HEK293 (cell line): ENCODE results near the gene PURB.

Experiments used
- CTCF ChIA-PET: fragments of 350-600 bp; formaldehyde crosslinking; extraction: SDS; loops from one replicate; lab custom pipeline; 2021; ENCODE audit warnings: antibody characterized with exemption; lab: Yijun Ruan, JAX
- POLR2A ChIA-PET: fragments of 300-600 bp; formaldehyde crosslinking; extraction: SDS; loops from one replicate; lab custom pipeline; 2020; ENCODE audit warnings: antibody characterized with exemption, inconsistent platforms; lab: Yijun Ruan, JAX
- H3K27ac ChIP-seq: fragments of 200-500 bp; sonication (Bioruptor generic); 2 replicates; pipeline ENCODE4 v1.5.1; 2014; ENCODE audit warnings: low read depth, low read length, control low read depth, inconsistent platforms; ENCODE audit errors: extremely low read depth
- H3K36me3 ChIP-seq, 2 experiments: fragments of 200-500 bp in 1 of 2; sonication (Bioruptor generic) in 1 of 2; 1 replicate in 1 of 2; 2 replicates in 1 of 2; pipeline ENCODE4 v1.5.1; 2014 to 2017; ENCODE audit warnings: inconsistent platforms in 2 of 2, low read length in 2 of 2; ENCODE audit not compliant: control insufficient read depth in 2 of 2, insufficient read depth in 1 of 2
- H3K4me1 ChIP-seq: fragments of 200-500 bp; sonication (Bioruptor generic); 2 replicates; pipeline ENCODE4 v1.5.1; 2014; ENCODE audit warnings: mild to moderate bottlenecking, low read length, inconsistent platforms; ENCODE audit not compliant: control insufficient read depth, insufficient read depth
- H3K4me3 ChIP-seq: 2 replicates; pipeline ENCODE4 v1.5.1; 2011; ENCODE audit warnings: low read depth, mild to moderate bottlenecking, control low read depth, low read length, moderate library complexity
- H3K9me3 ChIP-seq: fragments of 200-500 bp; sonication (Bioruptor generic); 2 replicates; pipeline ENCODE4 v1.5.1; 2014; ENCODE audit warnings: low read depth, low read length, inconsistent platforms; ENCODE audit not compliant: control insufficient read depth, insufficient read depth
- BCL11A ChIP-seq: fragments of 450-650 bp; formaldehyde crosslinking; IDR thresholded peaks from 2 replicates; pipeline ENCODE4 v1.5.1; 2016; ENCODE audit warnings: low read depth, missing biosample characterization, missing genetic modification characterization
- GFI1B ChIP-seq: fragments of 450-650 bp; formaldehyde crosslinking; IDR thresholded peaks from 2 replicates; pipeline ENCODE4 v1.5.1; 2016; ENCODE audit warnings: missing biosample characterization, missing genetic modification characterization
- HOXC10 ChIP-seq: sonication (generic); formaldehyde crosslinking; IDR thresholded peaks from 2 replicates; pipeline ENCODE4 v1.8.1; 2023; ENCODE audit warnings: mild to moderate bottlenecking, missing genetic modification reagents
- KLF17 ChIP-seq: fragments of 450-650 bp; formaldehyde crosslinking; IDR thresholded peaks from 2 replicates; pipeline ENCODE4 v1.5.1; 2016; ENCODE audit warnings: missing biosample characterization, missing genetic modification characterization
- KLF9 ChIP-seq: fragments of 450-650 bp; formaldehyde crosslinking; IDR thresholded peaks from 2 replicates; pipeline ENCODE4 v1.5.1; 2016; ENCODE audit warnings: missing biosample characterization, missing genetic modification characterization, low read depth
- OVOL3 ChIP-seq: fragments of 450-650 bp; formaldehyde crosslinking; IDR thresholded peaks from 2 replicates; pipeline ENCODE4 v1.5.1; 2016; ENCODE audit warnings: missing biosample characterization, missing genetic modification characterization
- PBX3 ChIP-seq: sonication (generic); formaldehyde crosslinking; IDR thresholded peaks from 2 replicates; pipeline ENCODE4 v1.8.1; 2022; ENCODE audit warnings: mild to moderate bottlenecking, moderate library complexity, missing genetic modification reagents
- ZBTB26 ChIP-seq: fragments of 450-650 bp; formaldehyde crosslinking; optimal IDR thresholded peaks from 2 replicates; pipeline ENCODE3; 2016; ENCODE audit warnings: missing biosample characterization, mild to moderate bottlenecking, missing genetic modification characterization
- ZNF114 ChIP-seq: fragments of 450-650 bp; formaldehyde crosslinking; IDR thresholded peaks from 2 replicates; pipeline ENCODE4 v1.5.0; 2017; ENCODE audit warnings: missing biosample characterization, missing genetic modification characterization
- ZNF140 ChIP-seq: fragments of 450-650 bp; formaldehyde crosslinking; IDR thresholded peaks from 2 replicates; pipeline ENCODE4 v1.5.1; 2016; ENCODE audit warnings: missing biosample characterization, missing genetic modification characterization
- ZNF175 ChIP-seq: fragments of 450-650 bp; formaldehyde crosslinking; IDR thresholded peaks from 2 replicates; pipeline ENCODE4 v1.5.1; 2016; ENCODE audit warnings: missing biosample characterization, missing genetic modification characterization
- ZNF202 ChIP-seq: fragments of 450-650 bp; formaldehyde crosslinking; IDR thresholded peaks from 2 replicates; pipeline ENCODE4 v1.5.1; 2016; ENCODE audit warnings: missing biosample characterization, missing genetic modification characterization, borderline replicate concordance
- ZNF214 ChIP-seq: fragments of 450-650 bp; formaldehyde crosslinking; IDR thresholded peaks from 2 replicates; pipeline ENCODE4 v1.5.1; 2017; ENCODE audit warnings: missing biosample characterization, mild to moderate bottlenecking, missing genetic modification characterization, borderline replicate concordance
- ZNF280C ChIP-seq: fragments of 450-650 bp; formaldehyde crosslinking; IDR thresholded peaks from 2 replicates; pipeline ENCODE4 v1.5.1; 2016; ENCODE audit warnings: missing biosample characterization, missing genetic modification characterization
- ZNF423 ChIP-seq: fragments of 450-650 bp; formaldehyde crosslinking; IDR thresholded peaks from 2 replicates; pipeline ENCODE4 v1.5.1; 2016; ENCODE audit warnings: missing biosample characterization, missing genetic modification characterization
- ZNF433 ChIP-seq: fragments of 450-650 bp; formaldehyde crosslinking; IDR thresholded peaks from 2 replicates; pipeline ENCODE4 v1.5.1; 2016; ENCODE audit warnings: missing biosample characterization, missing genetic modification characterization, low read depth
- ZNF521 ChIP-seq: fragments of 450-650 bp; formaldehyde crosslinking; IDR thresholded peaks from 2 replicates; pipeline ENCODE4 v1.5.1; 2017; ENCODE audit warnings: missing biosample characterization, mild to moderate bottlenecking, missing genetic modification characterization
- ZNF544 ChIP-seq: fragments of 450-650 bp; formaldehyde crosslinking; IDR thresholded peaks from 2 replicates; pipeline ENCODE4 v1.5.0; 2017; ENCODE audit warnings: missing biosample characterization, missing genetic modification characterization
- ZNF555 ChIP-seq: fragments of 450-650 bp; formaldehyde crosslinking; conservative IDR thresholded peaks from 2 replicates; pipeline ENCODE4 v1.5.1; 2017; ENCODE audit warnings: missing biosample characterization, mild to moderate bottlenecking, missing genetic modification characterization, inconsistent platforms
- ZNF621 ChIP-seq: fragments of 450-650 bp; formaldehyde crosslinking; IDR thresholded peaks from 2 replicates; pipeline ENCODE4 v1.5.1; 2017; ENCODE audit warnings: missing biosample characterization, missing genetic modification characterization
- ZNF624 ChIP-seq: fragments of 450-650 bp; formaldehyde crosslinking; IDR thresholded peaks from 2 replicates; pipeline ENCODE4 v1.5.1; 2017; ENCODE audit warnings: missing biosample characterization, missing genetic modification characterization
- ZNF629 ChIP-seq: fragments of 450-650 bp; formaldehyde crosslinking; IDR thresholded peaks from 2 replicates; pipeline ENCODE4 v1.5.1; 2017; ENCODE audit warnings: missing biosample characterization, missing genetic modification characterization
- ZNF639 ChIP-seq: fragments of 450-650 bp; formaldehyde crosslinking; IDR thresholded peaks from 2 replicates; pipeline ENCODE4 v1.5.1; 2016; ENCODE audit warnings: missing biosample characterization, missing genetic modification characterization
- ZNF692 ChIP-seq: fragments of 450-650 bp; formaldehyde crosslinking; IDR thresholded peaks from 2 replicates; pipeline ENCODE4 v1.5.1; 2016; ENCODE audit warnings: missing biosample characterization, missing genetic modification characterization
- ZNF768 ChIP-seq: fragments of 450-650 bp; formaldehyde crosslinking; IDR thresholded peaks from 2 replicates; pipeline ENCODE4 v1.5.1; 2018; ENCODE audit warnings: missing biosample characterization, mild to moderate bottlenecking, missing genetic modification characterization
- ZNF843 ChIP-seq: fragments of 450-650 bp; formaldehyde crosslinking; IDR thresholded peaks from 2 replicates; pipeline ENCODE4 v1.5.1; 2016; ENCODE audit warnings: missing biosample characterization, missing genetic modification characterization

PURB gene

GRCh38 chr7:44876393-44876792, 8.9 kb downstream of the PURB start:
- POLR2A ChIA-PET = interaction anchor here (0.6 to 1.2 kb wide), 3 partner anchors 9 to 28 kb away, joined by 3 to 4 read pairs (median 3); partner anchors contain the start of genes H2AZ2 and PURB
- Histone ChIP-seq H3K27ac (no peak overlapping the region), H3K9me3 (no peaks in the 10 kb centered on the region), H3K4me3 (no peak overlapping the region), H3K4me1 (peaks cover 14% of the 10 kb centered on the region), H3K36me3 (peaks cover 0 to 17% of the 10 kb centered on the region in 2 experiments; a peak in 2 of 3 replicates)
- TF ChIP-seq ZNF521 (tag by site-specific recombination) (no peak), HOXC10 (no peak), BCL11A (tag by site-specific recombination) (no peak), GFI1B (tag by site-specific recombination) (no peak), ZNF114 (tag by site-specific recombination) (no peak), ZNF555 (tag by site-specific recombination) (no peak), ZNF639 (tag by site-specific recombination) (no peak), ZNF544 (tag by site-specific recombination) (no peak), ZBTB26 (tag by site-specific recombination) (no peak), ZNF843 (no peak), ZNF621 (no peak), ZNF624 (no peak), ZNF768 (tag by site-specific recombination) (no peak), ZNF692 (no peak), PBX3 (CRISPR knock-in tag) (no peak), ZNF140 (no peak), KLF9 (tag by site-specific recombination) (no peak)
- CTCF ChIA-PET = interaction anchor here (0.6 to 1.0 kb wide), 3 partner anchors 19 to 49 kb away, joined by 3 read pairs; partner anchors contain the start of gene H2AZ2

- Histone ChIP-seq H3K4me3 (no peak overlapping the region), H3K4me1 (peaks cover 3% of the 10 kb centered on the region; the same call in 1 of the 2 replicates), H3K27ac (no peak overlapping the region), H3K9me3 (no peaks in the 10 kb centered on the region), H3K36me3 (peaks cover 0 to 6% of the 10 kb centered on the region in 2 experiments; a peak in 1 of 3 replicates)
- ChIA-PET POLR2A (interaction anchor here (1.3 to 1.5 kb wide), 2 partner anchors 10 to 11 kb away, joined by 3 to 5 read pairs; partner anchors contain the start of gene PURB), CTCF (no interaction called here)
- no peak for TF ChIP-seq ZNF175
- no peak for TF ChIP-seq KLF17
- TF ChIP-seq ZNF423 (tag by site-specific recombination) = no peak
- TF ChIP-seq OVOL3 (tag by site-specific recombination) = no peak
- no peak for TF ChIP-seq ZNF843
- TF ChIP-seq ZNF433 (tag by site-specific recombination) = no peak
- no peak for TF ChIP-seq ZNF214 (tag by site-specific recombination)
- no peak for TF ChIP-seq ZNF629 (tag by site-specific recombination)
- TF ChIP-seq ZNF202 (tag by site-specific recombination) = no peak
- TF ChIP-seq ZNF280C (tag by site-specific recombination) = no peak
Observed at GRCh38 chr7:44875241-44875640, 10.1 kb downstream of the PURB start.
